Ishikawa (cell line): ENCODE measurements around the gene ZNF157.

Experiments used
- CEBPB ChIP-seq: IDR thresholded peaks from 2 replicates; pipeline ENCODE4 v1.6.1; 2012
- EGR1 ChIP-seq: IDR thresholded peaks from 2 replicates; pipeline ENCODE4 v1.6.1; 2012
- EP300 ChIP-seq: IDR thresholded peaks from 2 replicates; pipeline ENCODE4 v1.6.1; 2012; ENCODE audit warnings: borderline replicate concordance
- FOXM1 ChIP-seq: IDR thresholded peaks from 2 replicates; pipeline ENCODE4 v1.6.1; 2012; ENCODE audit warnings: low read depth, borderline replicate concordance
- NFIC ChIP-seq: IDR thresholded peaks from 2 replicates; pipeline ENCODE4 v1.6.1; 2012
- RAD21 ChIP-seq: IDR thresholded peaks from 2 replicates; pipeline ENCODE4 v1.6.1; 2012; ENCODE audit warnings: low read depth
- TAF1 ChIP-seq: IDR thresholded peaks from 2 replicates; pipeline ENCODE4 v1.6.1; 2012; ENCODE audit warnings: low read depth, mild to moderate bottlenecking
- TCF12 ChIP-seq: IDR thresholded peaks from 2 replicates; pipeline ENCODE4 v1.6.1; 2012; ENCODE audit warnings: low read depth
- ZBTB7A ChIP-seq: IDR thresholded peaks from 2 replicates; pipeline ENCODE4 v1.6.1; 2012; ENCODE audit warnings: low read depth
- TF ChIP-seq, protein P1 (sequence below): IDR thresholded peaks from 2 replicates; pipeline ENCODE4 v1.6.1; 2012
- TF ChIP-seq, protein P2 (sequence below): IDR thresholded peaks from 2 replicates; pipeline ENCODE4 v1.6.1; 2012
- TF ChIP-seq, protein P3 (sequence below): IDR thresholded peaks from 2 replicates; pipeline ENCODE4 v1.6.1; 2012; ENCODE audit warnings: low read depth, mild to moderate bottlenecking

DNA sequence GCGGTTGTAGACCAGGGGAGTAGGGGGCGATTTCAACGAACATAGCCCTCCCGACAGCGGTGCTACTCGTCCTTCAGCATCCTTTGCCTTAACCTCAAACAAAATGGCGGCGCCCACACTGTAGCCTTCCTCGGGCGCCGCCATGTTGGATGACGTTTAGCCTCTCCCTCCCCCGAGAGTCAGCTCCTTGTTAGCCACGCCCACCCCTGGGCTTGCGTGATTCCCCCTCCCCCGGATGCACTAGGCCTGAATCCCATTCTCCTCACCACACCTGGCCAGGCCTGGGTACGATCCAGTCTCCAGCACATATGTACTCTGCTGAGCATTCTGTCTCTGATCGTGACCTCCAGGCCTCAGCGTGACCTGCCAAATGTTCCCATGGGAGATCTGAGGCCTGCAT, 49.0 kb upstream of the ZNF157 start:
- TF ChIP-seq NFIC (no peak), ZBTB7A (no peak), TAF1 (no peak), CEBPB (no peak), EP300 (no peak), RAD21 (no peak), TCF12 (no peak), FOXM1 (no peak), EGR1 (no peak)
- TF ChIP-seq, protein P1, sequence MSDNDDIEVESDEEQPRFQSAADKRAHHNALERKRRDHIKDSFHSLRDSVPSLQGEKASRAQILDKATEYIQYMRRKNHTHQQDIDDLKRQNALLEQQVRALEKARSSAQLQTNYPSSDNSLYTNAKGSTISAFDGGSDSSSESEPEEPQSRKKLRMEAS = no peak
- TF ChIP-seq, protein P2, sequence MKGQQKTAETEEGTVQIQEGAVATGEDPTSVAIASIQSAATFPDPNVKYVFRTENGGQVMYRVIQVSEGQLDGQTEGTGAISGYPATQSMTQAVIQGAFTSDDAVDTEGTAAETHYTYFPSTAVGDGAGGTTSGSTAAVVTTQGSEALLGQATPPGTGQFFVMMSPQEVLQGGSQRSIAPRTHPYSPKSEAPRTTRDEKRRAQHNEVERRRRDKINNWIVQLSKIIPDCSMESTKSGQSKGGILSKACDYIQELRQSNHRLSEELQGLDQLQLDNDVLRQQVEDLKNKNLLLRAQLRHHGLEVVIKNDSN = no peak
- TF ChIP-seq, protein P3, sequence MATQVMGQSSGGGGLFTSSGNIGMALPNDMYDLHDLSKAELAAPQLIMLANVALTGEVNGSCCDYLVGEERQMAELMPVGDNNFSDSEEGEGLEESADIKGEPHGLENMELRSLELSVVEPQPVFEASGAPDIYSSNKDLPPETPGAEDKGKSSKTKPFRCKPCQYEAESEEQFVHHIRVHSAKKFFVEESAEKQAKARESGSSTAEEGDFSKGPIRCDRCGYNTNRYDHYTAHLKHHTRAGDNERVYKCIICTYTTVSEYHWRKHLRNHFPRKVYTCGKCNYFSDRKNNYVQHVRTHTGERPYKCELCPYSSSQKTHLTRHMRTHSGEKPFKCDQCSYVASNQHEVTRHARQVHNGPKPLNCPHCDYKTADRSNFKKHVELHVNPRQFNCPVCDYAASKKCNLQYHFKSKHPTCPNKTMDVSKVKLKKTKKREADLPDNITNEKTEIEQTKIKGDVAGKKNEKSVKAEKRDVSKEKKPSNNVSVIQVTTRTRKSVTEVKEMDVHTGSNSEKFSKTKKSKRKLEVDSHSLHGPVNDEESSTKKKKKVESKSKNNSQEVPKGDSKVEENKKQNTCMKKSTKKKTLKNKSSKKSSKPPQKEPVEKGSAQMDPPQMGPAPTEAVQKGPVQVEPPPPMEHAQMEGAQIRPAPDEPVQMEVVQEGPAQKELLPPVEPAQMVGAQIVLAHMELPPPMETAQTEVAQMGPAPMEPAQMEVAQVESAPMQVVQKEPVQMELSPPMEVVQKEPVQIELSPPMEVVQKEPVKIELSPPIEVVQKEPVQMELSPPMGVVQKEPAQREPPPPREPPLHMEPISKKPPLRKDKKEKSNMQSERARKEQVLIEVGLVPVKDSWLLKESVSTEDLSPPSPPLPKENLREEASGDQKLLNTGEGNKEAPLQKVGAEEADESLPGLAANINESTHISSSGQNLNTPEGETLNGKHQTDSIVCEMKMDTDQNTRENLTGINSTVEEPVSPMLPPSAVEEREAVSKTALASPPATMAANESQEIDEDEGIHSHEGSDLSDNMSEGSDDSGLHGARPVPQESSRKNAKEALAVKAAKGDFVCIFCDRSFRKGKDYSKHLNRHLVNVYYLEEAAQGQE = no peak
